ENCODE measurements around the gene ODAD2. TPM values are rescaled to one million over a fixed set of nuclear protein-coding genes. Genes with fewer than 3 reads are reported as not detected.

Gene ODAD2
- total and polyA plus RNA-seq, 2 donors from 2014 or later: 0.28 to 0.44 TPM

DNA sequence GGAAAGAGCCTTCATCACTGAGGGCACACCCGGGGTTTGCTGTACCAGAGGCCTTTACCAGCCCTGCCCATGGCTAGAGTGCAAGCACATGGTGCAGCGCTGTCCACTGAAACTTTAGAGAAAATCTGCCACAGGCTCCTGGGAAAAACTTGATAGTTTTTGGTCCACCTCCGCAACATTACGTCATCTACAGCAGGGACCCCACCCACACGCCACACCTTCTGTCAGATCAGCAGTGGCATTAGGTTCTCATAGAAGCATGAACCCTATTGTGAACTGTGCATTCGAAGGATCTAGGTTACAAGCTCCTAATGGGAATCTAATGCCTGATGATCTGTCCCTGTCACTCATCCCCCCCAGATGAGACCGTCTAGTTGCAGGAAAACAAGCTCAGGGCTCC, 2.5 kb upstream of the ODAD2 start:
- Histone ChIP-seq H3K9me3 (ENCODE audit: control insufficient read depth in 2 of 3, insufficient read depth in 1 of 3, low read length in 3 of 3) (peaks cover 0 to 2% (median 0%) of the 10 kb centered on the region in 3 donors), H3K36me3 (ENCODE audit: control insufficient read depth in 2 of 3, insufficient read depth in 3 of 3, low read length in 3 of 3) (no peaks in the 10 kb centered on the region), H3K27me3 (ENCODE audit: control insufficient read depth, insufficient read depth, low read length) (no peaks in the 10 kb centered on the region), H3K4me1 (ENCODE audit: control insufficient read depth in 2 of 3, insufficient read depth in 2 of 3, low read depth in 1 of 3, low read length in 3 of 3) (peaks cover 0 to 2% (median 0%) of the 10 kb centered on the region in 3 donors), H3K4me3 (ENCODE audit: low read length in 3 of 3) (no peak overlapping the region), H3K9ac (ENCODE audit: low read length in 3 of 3) (no peak overlapping the region), H3K27ac (ENCODE audit: low read depth in 2 of 2, low read length in 2 of 2) (no peak overlapping the region)
- TF ChIP-seq CTCF (IDR thresholded peaks at IDR 0.05; ENCODE audit: borderline replicate concordance, extremely low read depth, insufficient read depth): no peak
- intact Hi-C loops (cut with DNase I): no loop called here
- FAIRE-seq (no peak), DNase-seq (no peak)

DNA sequence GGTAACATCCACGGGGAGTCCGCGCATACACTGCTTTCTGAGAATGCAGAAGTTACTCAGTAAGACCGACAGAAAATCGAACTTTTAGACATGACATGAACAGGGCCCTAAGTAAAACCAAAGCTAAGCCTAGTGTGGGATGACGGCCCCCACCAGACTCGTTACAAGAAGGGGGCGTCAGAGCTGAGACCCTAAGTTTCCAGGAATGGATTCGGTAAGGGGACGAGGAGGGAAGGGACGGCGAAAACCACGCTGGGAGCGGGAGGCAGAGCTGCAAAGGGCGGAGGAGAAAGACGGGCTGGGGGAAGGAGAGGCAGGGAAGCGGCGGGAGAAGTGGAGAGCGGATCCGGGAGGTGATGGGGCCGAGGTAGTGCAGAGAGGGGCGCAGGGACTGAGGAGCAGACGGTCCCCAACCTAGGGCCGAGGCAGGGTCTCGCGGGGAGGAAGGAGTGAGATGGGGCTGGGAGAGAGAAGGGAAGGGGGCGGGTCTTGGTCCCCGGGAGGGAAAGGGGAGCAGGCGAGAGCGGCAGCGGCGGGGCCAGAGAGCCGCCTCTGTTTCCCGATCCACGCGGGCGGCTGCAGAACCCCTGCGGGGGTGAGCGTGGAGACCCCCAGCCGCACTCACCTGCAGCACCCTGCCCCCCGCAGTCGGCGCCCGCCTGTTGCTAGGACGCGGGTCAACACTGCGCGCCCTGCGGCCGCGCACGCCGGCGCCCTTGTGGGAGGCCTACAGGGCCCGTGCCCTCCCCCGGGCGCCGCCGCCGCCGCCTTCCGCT, 513 bp downstream of the ODAD2 start:
- Histone ChIP-seq H3K9me3 (ENCODE audit: control insufficient read depth in 2 of 3, insufficient read depth in 1 of 3, low read length in 3 of 3) (peaks cover 0 to 2% (median 0%) of the 10 kb centered on the region in 3 donors), H3K27me3 (ENCODE audit: control insufficient read depth, insufficient read depth, low read length) (no peaks in the 10 kb centered on the region), H3K9ac (ENCODE audit: low read length in 3 of 3) (peak overlapping the region in 1 of 3 donors; percentile 19), H3K4me1 (ENCODE audit: control insufficient read depth in 2 of 3, insufficient read depth in 2 of 3, low read depth in 1 of 3, low read length in 3 of 3) (peaks cover 0 to 2% (median 0%) of the 10 kb centered on the region in 3 donors), H3K4me3 (ENCODE audit: low read length in 3 of 3) (peak overlapping the region; percentile 44 to 63 (median 51)), H3K27ac (ENCODE audit: low read depth in 2 of 2, low read length in 2 of 2) (no peak overlapping the region), H3K36me3 (ENCODE audit: control insufficient read depth in 2 of 3, insufficient read depth in 3 of 3, low read length in 3 of 3) (no peaks in the 10 kb centered on the region)
- DNase-seq (peak; percentile 68 to 75 (median 71)), FAIRE-seq (no peak)
- no peak for TF ChIP-seq CTCF (IDR thresholded peaks at IDR 0.05; ENCODE audit: borderline replicate concordance, extremely low read depth, insufficient read depth)
- intact Hi-C loops (cut with DNase I): no loop called here

DNA sequence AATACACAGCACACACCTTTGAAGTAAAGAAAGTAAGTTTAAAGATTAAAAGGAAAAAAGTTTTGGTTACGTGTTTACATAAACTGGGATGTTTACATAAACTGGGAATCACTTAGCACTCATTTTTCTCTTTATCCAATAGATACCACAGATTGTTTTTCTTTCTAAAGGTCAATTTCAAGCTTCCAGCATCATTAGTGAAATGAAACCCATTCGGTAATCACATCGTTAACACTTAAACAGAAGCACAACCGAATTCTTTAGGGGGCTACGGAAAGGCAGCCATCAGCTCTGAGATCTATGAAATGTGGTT, 1.1 kb downstream of the ODAD2 start:
- H3K4me3 ChIP-seq (ENCODE audit: low read length in 3 of 3): peak overlapping the region; percentile 44 to 63 (median 51)
- peak overlapping the region in 1 of 3 donors; percentile 17 for H3K9ac ChIP-seq (ENCODE audit: low read length in 3 of 3)
- DNase-seq (peak in 1 of 5 donors; percentile 58), FAIRE-seq (no peak)
- no peak overlapping the region for H3K27ac ChIP-seq (ENCODE audit: low read depth in 2 of 2, low read length in 2 of 2)
- peaks cover 0 to 2% (median 0%) of the 10 kb centered on the region in 3 donors for H3K4me1 ChIP-seq (ENCODE audit: control insufficient read depth in 2 of 3, insufficient read depth in 2 of 3, low read depth in 1 of 3, low read length in 3 of 3)
- intact Hi-C loops (cut with DNase I): no loop called here
- H3K27me3 ChIP-seq (ENCODE audit: control insufficient read depth, insufficient read depth, low read length): no peaks in the 10 kb centered on the region
- no peaks in the 10 kb centered on the region for H3K36me3 ChIP-seq (ENCODE audit: control insufficient read depth in 2 of 3, insufficient read depth in 3 of 3, low read length in 3 of 3)
- peaks cover 0 to 2% (median 0%) of the 10 kb centered on the region in 3 donors for H3K9me3 ChIP-seq (ENCODE audit: control insufficient read depth in 2 of 3, insufficient read depth in 1 of 3, low read length in 3 of 3)
- no peak for TF ChIP-seq CTCF (IDR thresholded peaks at IDR 0.05; ENCODE audit: borderline replicate concordance, extremely low read depth, insufficient read depth)

All from kidney (tissue), 14 donors.